Kidney epithelial cell (primary cell): Measurements from ENCODE around the gene HEY2. TPM values are rescaled to one million over a fixed set of nuclear protein-coding genes. Genes with fewer than 3 reads are reported as not detected.
"Not testable (repeated sequence)": the region's sequence is repeated elsewhere in the genome, so short reads cannot be mapped to it uniquely, and the experiment has no call there.

Experiments used
- DNase-seq: peaks from one replicate; pipeline ENCODE4 v3.0.0-alpha.2; 2010; ENCODE audit warnings: low read depth
- H3K27me3 ChIP-seq: 2 replicates; pipeline ENCODE4 v1.6.0; 2011; ENCODE audit warnings: low read length; ENCODE audit not compliant: control insufficient read depth, insufficient read depth
- H3K36me3 ChIP-seq: 2 replicates; pipeline ENCODE4 v1.5.1; 2011; ENCODE audit warnings: low read length; ENCODE audit not compliant: control insufficient read depth, insufficient read depth
- H3K4me3 ChIP-seq: 2 replicates; pipeline ENCODE4 v1.5.1; 2011; ENCODE audit warnings: low read depth, mild to moderate bottlenecking, control low read depth, low read length
- CTCF ChIP-seq: IDR thresholded peaks from 2 replicates; pipeline ENCODE4 v1.5.1; 2011; ENCODE audit warnings: mild to moderate bottlenecking, moderate library complexity, low read length, control low read depth, inconsistent platforms; ENCODE audit not compliant: insufficient read depth, poor library complexity, severe bottlenecking
- total RNA-seq: library from RNA; depleted of rRNA; stranded (reverse); fragments of >200 nt; gene quantifications from 2 replicates; pipeline ENCODE4 v1.2.3, GENCODE V29; 2015

The HEY2 gene
- total RNA-seq, 1 donor from 2014 or later, result 0.25 TPM

- Histone ChIP-seq H3K36me3 (no peaks in the 10 kb centered on the region), H3K27me3 (no peaks in the 10 kb centered on the region), H3K4me3 (no peak overlapping the region)
- no peak for TF ChIP-seq CTCF
- no peak for DNase-seq
Observed at GRCh38 chr6:125769147-125769783, 19.8 kb downstream of the HEY2 start.

GRCh38 chr6:125773387-125774341 lies 24.2 kb downstream of the HEY2 start:
- H3K36me3 ChIP-seq, result no peaks in the 10 kb centered on the region
- no peak overlapping the region for H3K4me3 ChIP-seq
- no peak for TF ChIP-seq CTCF
- DNase-seq, result no peak
- H3K27me3 ChIP-seq, result no peaks in the 10 kb centered on the region

GRCh38 chr6:125776107-125776826 lies 26.8 kb downstream of the HEY2 start:
- not testable (repeated sequence) for H3K36me3 ChIP-seq, H3K27me3 ChIP-seq, DNase-seq, H3K4me3 ChIP-seq

GRCh38 chr6:125779924-125780539 lies 30.6 kb downstream of the HEY2 start:
- peak; percentile 3 for TF ChIP-seq CTCF
- no peaks in the 10 kb centered on the region for H3K27me3 ChIP-seq
- peak; percentile 77 for DNase-seq
- H3K36me3 ChIP-seq, result no peaks in the 10 kb centered on the region
- peak overlapping the region; percentile 79 for H3K4me3 ChIP-seq

GRCh38 chr6:125780540-125781313 lies 31.3 kb downstream of the HEY2 start:
- no peak for TF ChIP-seq CTCF
- Histone ChIP-seq H3K36me3 (no peaks in the 10 kb centered on the region), H3K4me3 (peak overlapping the region; percentile 79), H3K27me3 (no peaks in the 10 kb centered on the region)
- no peak for DNase-seq
